DMS53 (cell line): ENCODE measurements around the gene GAPDHS.

ENCODE experiments used
- DNase-seq: peaks from one replicate; lab custom pipeline; 2025; lab: John Stamatoyannopoulos, UW

The GAPDHS gene

DNA sequence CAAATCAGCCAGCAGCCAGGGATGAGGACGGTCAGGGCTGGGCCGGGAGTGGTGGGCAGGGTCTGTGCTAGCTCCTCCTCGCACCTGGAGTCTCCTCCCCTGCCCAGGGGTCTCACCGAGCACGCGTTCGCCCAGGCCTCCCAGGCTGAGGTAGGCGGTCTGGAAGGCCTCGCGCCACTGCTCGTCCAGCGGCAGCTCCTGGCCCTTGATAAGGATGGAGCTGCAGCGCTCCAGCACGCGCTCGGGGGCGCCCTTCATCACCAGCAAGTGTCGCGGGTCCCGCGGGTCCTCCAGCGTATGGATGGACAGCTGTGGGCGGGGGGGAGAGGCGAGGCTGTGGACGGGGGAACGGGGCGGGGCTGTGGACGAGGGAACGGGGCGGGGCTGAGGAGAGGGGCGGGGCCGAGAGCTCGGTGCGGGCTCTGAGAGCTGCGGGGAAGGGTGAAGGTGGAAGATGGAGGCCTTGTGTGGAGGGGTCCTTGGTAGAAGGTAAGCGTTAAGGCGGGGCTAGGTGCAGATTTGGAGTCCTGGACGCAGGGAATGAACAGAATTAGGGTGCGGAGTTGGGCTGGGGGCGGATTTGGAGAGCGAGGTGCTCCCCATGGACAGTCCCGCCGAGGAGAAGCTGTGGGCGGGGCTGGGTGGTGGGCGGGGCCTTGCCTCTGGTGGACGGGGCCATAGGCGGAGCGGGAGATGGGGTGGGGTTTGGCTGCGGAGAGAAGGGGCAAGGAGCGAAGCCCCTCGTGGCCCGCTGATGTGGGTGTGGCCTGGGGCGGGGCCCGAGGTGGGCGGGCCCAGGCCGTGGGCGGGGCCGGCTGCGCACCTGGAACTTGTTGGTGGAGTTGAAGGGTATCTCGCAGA, 24.5 kb downstream of the GAPDHS start:
- peak; percentile 85 for DNase-seq

DNA sequence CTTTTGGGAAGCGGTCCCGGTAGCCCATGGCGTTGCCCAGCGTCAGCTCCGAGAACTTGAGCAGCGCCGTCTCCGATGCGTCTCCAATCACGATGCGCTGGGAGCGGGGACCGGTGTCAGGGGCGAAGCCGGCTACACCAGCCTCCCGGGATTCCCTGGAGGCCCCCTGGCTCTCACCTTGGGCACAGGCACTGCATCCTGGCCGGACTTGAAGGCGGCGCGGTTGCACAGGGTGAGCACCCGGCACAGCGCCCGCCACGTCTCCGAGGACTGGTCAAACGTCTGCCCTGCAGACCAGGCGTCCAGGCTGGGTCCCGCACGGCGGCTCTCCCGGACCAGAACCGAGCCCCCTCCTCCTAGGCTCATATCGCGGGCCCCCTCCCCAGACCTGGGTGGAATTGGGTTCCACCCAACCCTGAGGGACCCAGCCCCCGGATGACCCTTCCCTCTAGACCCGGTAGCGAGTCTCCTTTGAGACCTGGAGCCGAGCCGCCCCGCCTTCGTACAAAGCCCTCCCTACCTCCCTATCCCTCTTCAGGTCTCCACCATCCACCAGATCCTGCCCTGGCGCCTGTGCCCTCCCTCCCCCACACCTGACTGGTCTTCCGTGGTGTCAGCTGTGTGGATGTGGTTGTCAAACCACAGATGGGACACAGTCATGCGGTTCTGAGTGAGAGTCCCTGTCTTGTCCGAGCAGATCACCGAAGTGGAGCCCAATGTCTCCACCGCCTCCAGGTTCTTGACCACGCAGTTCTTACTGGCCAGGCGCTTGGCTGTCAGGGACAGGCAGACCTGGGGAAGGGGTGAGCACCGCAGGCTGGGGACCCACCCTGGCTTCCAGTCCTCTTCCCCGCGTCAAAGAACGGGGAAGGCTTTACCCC, 25.4 kb downstream of the GAPDHS start:
- peak; percentile 77 for DNase-seq

DNA sequence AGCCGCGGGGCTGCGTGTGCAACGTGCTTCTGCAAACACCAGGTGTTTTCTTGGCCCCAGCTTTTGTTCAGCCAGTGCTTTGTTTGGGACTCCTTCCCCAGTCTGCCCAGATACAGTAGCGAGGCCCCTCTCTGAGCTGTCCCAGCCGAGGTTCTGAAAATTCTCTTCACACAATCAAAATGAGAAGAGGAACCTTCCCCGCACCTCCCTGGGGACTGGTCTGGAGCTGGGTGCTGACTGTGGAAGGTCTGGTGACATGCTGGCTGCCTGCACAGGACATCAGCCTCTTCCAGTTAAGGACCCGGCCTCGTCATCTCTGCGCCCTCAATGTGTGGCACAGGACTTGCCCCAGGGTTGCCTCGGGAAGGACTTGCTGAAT, 26.0 kb downstream of the GAPDHS start:
- peak; percentile 65 for DNase-seq

DNA sequence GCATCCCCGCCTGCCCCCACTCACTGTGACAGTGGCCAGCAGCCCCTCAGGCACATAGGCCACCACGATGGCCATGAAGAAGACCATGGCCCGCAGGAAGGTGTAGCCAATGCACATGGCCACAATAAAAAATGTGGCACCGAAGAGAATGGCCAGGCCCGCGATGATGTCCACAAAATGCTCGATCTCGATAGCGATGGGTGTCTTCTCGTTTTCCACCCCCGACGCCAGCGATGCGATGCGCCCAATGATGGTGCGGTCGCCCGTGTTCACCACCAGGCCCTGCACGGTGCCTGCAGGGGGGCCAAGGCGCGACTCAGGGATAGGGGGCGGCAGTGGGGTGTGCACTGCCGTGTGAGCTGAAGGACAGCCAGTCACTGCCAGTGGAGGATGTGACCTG, 26.5 kb downstream of the GAPDHS start:
- DNase-seq = no peak

DNA sequence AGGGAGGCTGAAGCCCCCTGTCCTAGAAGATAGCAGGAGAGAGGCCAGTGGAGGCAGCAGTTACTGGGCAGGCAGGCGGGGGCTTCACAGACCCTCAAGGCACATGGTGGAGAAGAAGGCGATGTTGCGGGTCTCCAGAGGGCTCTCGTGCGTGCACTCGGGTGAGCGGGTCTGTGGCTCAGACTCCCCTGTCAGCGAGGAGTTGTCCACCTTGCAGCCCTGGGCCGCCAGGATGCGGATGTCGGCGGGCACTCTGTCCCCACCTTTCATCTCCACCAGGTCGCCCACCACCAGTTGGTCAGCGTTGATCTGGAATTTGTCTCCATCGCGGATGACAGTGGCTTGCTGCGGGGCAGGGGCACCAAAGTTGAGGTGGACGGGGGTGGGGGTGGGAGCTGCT, 27.0 kb downstream of the GAPDHS start:
- no peak for DNase-seq

DNA sequence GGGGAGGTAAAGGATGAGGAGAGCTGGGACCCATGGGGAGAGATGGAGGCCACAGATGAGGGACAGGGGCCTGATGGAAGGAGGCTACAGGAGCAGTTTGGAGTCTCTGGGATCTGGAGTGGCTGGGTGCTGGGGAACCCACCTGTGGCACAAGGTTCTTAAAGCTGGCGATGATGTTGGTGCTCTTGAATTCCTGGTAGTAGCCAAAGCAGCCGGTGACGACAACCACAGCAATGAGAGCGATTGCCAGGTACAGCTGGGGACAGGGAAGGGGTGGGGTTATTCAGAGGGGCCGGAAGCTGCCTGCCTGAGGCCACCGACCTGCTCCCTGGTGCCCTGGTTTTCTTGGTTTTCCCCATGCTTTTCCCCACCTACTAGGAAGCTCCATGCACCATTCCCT, 27.4 kb downstream of the GAPDHS start:
- no peak for DNase-seq

DNA sequence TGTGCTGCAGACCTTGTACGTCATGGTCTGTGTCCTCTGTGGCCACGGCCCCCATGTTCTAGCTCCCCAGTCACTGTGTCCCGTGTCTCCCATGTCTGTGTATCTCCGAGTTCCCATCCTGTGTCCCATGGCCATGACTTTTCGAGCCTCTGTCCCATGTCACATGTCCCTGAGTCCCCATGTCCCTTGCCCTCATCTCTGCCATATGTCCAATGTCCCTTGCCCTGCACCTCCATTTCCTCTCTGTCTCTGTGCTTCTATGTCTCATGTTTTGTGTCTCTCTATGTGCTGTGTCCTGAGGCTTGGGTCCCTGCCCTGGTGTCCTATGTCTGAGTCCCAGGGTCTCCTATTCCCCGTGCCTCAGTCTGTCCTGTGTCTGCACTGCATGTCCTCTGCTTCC, 28.2 kb downstream of the GAPDHS start:
- DNase-seq = no peak

DNA sequence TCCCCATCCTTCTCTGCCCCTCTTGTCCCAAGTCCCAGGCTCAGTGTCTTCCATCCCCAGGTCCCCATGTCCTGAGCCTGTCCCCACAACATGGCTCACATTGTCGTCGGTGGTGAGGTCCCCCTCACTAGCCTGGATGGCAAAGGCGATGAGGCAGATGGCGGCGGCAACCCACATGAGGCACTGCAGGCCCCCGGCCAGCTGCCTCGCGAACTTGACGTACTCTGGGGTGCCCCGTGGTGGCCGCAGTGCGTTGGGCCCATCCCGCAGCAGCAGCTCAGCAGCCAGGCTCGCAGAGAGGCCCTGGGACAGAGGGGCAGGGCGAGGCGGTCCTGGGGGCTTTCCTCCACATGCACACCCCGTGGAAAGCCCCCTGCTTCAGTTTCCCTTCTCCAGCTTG, 29.1 kb downstream of the GAPDHS start:
- DNase-seq = no peak

DNA sequence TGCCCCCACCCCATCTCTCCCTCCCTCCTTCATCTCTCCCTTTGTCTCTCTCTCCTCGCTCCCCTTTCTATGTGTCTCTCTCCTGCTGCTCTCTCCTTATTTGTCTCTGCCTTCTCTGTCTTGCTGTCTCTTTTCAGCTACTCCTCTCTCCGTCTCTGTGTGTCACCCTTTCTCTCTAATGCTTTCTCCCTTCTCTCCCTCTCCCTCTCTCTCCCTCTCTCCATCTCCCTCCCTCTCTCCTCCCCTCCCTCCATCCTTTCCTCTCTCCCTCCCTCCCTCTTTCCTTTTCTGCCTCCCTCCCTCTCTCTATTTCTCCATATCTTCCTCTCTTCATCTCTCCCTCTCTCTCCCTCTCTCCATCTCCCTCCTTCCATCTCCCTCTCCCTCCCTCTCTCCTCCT, 29.5 kb downstream of the GAPDHS start:
- no peak for DNase-seq

DNA sequence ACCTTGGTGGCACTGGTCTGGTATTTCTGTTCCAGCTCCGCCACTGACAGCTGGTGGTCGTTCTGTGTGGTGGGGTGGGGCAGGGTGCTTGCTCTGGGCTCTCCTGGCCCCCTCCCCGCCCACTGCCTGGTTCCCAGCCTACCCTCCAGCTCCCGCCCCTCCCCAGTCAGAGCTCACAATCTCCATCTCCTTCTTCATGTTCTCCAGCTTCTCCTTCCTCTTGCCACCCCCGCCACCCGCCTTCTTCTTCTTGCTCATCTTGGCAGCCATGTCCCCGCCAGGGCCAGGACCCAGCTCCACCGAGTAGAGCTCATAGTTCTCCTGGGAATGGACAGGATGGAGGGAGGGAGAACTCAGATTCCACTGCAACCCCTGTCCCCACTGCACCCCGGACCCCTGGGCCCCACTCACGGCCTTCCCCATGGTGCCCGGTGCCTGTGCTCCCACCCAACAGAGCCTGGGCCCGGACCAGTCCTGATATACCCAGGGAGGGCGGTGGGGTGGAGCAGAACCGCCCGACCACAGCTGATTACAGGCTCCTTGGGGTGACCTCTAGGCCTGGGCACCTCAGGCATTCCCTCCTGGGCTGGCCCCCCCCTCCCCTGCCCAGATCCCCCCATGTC, 30.1 kb downstream of the GAPDHS start, which contains the start of gene ATP4A:
ATP4A (minus strand) TSS at position 452 of the 623 bp plus-strand sequence; CDS start at position 423, 29 bp downstream.
- DNase-seq = no peak

DNA sequence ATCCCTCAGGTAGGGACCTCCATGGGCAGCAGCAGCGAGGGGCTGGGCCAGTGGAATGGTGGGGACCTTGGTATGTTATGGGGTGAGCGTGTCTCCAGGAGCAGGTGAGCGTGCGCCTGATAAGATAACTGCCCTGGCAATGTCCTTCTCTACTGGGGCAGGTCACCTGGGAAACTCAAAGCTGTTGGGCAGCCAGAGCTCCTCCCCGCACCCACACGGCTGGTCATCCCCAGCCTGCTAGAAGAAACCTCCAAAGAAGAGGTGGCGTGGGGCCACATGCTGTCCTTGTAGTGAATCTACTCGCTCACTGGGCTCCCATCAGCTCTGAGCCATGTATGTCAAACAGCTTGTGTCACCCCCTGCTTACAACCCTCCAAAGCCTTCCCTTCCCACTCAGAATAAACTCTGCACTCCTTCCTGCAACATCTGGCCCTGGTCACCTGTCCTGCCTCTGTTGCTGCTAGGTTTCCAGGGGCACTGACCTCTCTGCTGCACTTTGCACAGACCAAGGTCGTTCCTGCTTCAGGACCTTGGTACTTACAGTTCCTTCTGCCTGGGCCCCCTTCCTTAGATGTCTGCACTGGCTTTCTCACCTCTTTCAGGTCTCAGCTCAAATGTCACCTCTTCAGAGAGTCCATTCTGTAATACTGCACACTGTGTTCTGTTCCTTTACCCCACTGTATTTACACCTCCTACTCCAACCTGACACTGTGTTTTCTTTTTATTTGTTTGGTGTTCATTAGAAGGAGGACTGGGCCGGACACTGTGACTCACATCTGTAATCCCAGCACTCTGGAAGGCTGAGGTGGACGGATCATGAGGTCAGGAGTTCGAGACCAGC, 32.0 kb downstream of the GAPDHS start:
- no peak for DNase-seq

DNA sequence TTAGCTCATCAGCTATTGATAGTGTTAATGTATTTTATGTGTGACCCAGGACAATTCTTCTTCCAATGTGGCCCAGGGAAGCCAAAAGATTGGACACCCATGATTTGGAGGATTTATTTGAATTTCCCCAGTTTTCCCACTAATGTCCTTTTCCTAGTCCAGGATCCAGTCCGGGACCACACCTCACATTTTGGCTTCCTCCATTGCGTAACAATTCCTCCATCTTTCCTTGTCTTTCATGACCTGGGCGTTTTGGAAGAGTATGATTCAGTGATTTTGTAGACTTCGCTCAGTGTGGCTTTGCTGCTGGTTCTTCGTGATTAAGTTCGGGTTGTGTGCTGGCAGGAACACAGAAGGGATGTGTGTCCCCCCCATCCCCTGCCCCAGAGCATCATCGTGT, 33.5 kb downstream of the GAPDHS start:
- no peak for DNase-seq

DNA sequence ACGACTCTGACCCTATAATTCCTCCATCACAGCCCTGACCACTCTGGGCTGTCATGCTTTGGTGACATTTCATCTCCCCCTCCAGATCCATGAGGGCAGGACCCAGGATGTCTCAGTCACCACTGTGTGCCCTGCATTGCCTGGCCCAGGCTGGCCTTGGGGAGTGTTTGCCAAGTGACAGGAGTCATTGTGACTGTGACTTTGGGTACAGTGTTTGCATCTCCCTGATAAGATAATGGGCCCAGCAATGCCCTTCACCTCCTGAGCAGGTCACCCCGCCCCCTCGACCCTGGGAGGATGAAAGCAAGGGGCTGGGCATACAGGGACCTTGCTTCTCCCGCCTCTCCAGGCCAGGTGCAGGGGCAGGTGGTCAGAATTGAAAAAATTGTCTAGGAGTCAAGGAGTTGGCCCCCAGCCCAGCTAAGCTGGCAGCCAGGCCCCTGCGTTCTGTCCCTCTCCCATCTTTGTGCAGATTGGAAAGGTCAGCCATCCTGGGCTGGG, 36.1 kb downstream of the GAPDHS start:
- DNase-seq = no peak

DNA sequence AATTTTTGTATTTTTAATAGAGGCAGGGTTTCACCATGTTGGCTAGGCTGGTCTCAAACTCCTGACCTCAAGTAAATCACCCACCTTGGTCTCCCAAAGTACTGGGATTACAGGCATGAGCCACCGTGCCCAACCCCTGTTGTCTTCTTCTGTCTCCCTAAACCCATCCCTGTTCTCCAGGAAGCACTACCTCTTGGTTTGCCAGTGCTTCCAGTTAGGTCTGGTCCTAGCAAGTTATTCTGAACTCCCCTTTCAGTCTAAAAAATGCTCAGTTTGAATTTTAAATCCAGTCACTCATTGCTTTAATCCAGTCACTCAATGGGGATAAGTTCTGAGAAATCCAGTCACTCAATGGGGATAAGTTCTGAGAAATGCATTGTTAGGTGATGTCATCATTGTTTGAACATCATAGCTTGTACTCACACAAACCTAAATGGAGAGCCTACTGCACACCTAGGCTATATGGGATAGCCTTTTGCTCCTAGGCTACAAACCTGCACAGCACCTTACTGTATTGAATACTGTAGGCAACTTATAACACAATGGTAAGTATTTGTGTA, 38.2 kb downstream of the GAPDHS start:
- DNase-seq = no peak

DNA sequence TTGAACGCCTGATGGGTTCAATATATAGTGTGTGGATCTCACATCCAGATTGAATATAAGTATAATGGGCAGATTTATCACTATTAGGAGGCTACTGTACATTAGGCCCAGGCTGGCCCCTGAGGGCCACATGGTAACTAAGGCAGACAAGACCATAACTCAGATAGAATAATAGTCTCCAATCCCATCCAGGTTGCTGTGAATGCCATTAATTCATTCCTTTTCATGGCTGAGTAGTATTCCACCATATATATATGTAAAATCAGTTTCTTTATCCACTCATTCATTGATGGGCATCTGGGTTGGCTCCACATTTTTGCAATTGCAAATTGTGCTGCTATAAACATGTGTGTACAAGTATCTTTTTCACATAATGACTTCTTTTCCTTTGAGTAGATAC, 44.7 kb downstream of the GAPDHS start:
- DNase-seq = no peak

DNA sequence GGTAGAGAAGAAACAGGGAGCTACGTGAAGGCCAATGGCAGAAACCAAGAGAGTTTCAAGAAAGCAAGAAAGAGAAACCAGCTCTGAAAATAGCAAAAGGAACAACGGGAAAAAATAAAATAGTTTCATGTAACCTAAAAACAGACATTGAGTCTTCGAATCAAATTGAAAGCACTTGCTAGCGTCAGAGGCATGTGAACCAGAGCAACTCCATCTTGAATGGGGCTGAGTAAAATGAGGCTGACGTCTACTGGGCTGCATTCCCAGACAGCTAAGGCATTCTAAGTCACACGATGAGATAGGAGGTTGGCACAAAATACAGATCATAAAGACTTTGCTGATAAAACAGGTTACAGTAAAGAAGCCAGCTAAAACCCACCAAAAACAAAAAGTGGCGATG, 45.5 kb downstream of the GAPDHS start:
- DNase-seq = no peak

DNA sequence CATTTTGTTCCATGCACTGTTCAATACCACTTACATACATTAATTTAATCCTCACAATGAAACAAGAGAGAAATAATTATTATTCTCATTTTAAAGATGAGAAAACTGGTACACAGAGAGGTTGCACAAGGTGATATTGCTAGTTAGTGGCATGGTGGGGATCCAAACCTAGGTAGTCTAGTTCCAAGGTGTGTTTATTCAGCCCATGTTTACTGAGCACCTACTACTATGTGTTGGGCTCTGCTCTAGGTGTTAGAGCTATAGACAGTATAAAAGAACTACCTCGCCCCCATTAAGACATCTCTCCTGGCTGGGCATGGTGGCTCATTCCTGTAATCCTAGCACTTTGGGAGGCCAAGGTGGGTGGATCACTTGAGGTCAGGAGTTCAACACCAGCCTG, 49.5 kb downstream of the GAPDHS start:
- no peak for DNase-seq

DNA sequence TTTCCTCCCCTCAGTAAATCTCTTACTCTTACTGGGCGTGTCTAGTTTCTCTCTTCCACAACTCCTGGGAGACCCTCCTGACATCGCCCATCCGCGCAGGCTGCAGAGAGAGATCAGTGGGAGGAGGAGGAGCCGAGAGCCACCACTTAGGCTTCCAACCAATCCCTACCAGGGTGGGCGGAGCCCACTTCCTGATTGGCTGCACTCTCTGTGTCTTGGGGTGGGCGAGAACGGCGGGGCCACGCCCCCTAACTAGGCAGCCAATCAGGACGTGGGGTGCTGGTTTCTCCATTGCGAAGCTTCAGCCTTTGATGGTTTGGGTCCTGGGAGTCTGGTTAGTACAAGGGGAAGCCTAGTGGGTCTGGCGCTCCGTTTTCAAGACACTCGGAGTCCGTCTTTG, 52.6 kb downstream of the GAPDHS start, which contains the start of gene PMIS2:
PMIS2 (plus strand) TSS at position 326 of the 400 bp plus-strand sequence. CDS start 87 bp downstream, outside the sequence.
- DNase-seq = peak; percentile 23

DNA sequence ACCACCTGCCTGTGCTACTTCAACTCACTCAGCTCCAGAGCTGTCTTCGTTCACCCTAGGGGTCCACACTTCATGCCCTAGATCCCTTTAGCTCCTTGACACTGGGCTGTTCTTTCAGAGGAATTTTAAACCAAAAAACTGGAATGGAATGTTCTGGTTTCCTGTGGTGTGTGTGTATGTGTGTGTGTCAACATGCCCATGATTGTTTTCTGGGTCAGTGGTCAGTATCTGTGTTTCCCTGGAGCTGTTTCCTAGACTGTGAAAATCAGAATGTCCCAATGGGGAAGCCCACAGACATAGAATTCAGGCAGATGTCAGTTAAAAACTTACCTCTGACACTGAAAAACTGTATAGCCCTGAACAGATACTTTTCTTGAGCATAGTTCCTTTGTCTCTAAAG, 54.1 kb downstream of the GAPDHS start:
- no peak for DNase-seq

DNA sequence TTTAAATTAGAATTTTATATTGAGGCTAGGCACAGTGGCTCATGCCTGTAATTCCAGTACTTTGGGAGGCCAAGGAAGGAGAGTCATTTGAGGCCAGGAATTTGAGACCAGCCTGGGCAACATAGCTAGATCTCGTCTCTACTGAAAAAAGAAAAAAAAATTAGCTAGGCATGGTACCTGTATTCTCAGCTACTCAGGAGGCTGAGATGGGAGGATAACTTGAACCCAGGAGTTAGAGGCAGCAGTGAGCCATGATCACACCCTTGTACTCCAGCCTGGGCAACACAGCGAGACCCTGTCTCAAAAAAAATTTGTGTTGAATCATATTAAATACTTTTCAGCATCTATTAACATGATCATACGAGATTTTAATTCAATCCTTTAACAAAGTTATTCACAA, 57.6 kb downstream of the GAPDHS start:
- no peak for DNase-seq

DNA sequence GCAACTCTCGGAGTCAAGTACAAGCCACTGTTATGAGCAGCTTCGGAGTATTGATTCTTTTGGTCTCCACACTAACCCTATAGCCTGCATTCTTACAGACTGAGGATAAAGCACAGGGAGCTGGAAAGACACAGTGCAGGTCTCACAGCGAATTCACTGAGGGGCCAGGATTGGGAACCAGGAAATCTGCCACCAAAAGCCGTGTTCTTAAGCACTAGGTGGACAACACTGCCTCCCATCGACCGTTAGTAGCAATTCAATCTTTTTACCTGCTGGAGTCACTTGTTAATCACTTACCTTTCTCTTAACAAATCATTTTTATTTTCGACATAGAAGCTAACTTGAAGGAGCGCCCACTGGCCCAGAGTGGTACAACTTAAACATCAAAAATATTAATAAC, 59.0 kb downstream of the GAPDHS start:
- peak; percentile 75 for DNase-seq
